CD4-positive, alpha-beta T cell (primary cell): ENCODE measurements around the gene GNG3. TPM values are rescaled to one million over a fixed set of nuclear protein-coding genes. Genes with fewer than 3 reads are reported as not detected.
A peak's percentile ranks its signal among the peaks of the same experiment; 100 is the strongest.

Source experiments
- ATAC-seq: fragments of 200-7000 bp; cut with Tn5 transposase; one replicate; pipeline ENCODE4 v1.10.0; 2022; ENCODE audit warnings: mild to moderate bottlenecking; ENCODE audit not compliant: poor library complexity
- CTCF ChIA-PET: fragments of 350-600 bp; sonication (Branson Sonifier 250); formaldehyde crosslinking; loops from one replicate; lab custom pipeline; 2021; ENCODE audit warnings: antibody characterized with exemption, inconsistent platforms; lab: Charles Lee
- POLR2A ChIA-PET: fragments of 350-600 bp; sonication (Branson Sonifier 250); formaldehyde crosslinking; loops from one replicate; lab custom pipeline; 2021; ENCODE audit warnings: antibody characterized with exemption, inconsistent platforms; lab: Charles Lee
- DNase-seq, 14 experiments: peaks; one replicate each; pipeline ENCODE4 v3.0.0-alpha.2; 2013 to 2020; ENCODE audit warnings: mixed read lengths in 2 of 14
- H3K27ac ChIP-seq, 2 donors: one replicate each; pipeline versions ENCODE4 v1.5.1 to v1.7.0; 2013; ENCODE audit warnings: low read length in 2 of 2, low read depth in 1 of 2, mild to moderate bottlenecking in 1 of 2
- H3K27me3 ChIP-seq, 2 experiments: 1 replicate in 1 of 2; 2 replicates in 1 of 2; pipeline versions ENCODE4 v1.6.1 to v1.7.0; 2013; ENCODE audit warnings: low read length in 2 of 2, control low read depth in 1 of 2, mild to moderate bottlenecking in 1 of 2, moderate library complexity in 1 of 2; ENCODE audit not compliant: insufficient read depth in 2 of 2, control insufficient read depth in 1 of 2
- H3K36me3 ChIP-seq: one replicate; pipeline ENCODE4 v1.6.1; 2013; ENCODE audit warnings: low read length, control low read depth; ENCODE audit not compliant: insufficient read depth
- H3K4me1 ChIP-seq: one replicate; pipeline ENCODE4 v1.6.1; 2013; ENCODE audit warnings: low read length, control low read depth; ENCODE audit not compliant: insufficient read depth
- H3K4me3 ChIP-seq: one replicate; pipeline ENCODE4 v1.5.1; 2013; ENCODE audit warnings: mild to moderate bottlenecking, low read length, moderate library complexity
- H3K9me3 ChIP-seq, 2 experiments: 1 replicate in 1 of 2; 2 replicates in 1 of 2; pipeline versions ENCODE4 v1.6.1 to v1.7.0; 2013; ENCODE audit warnings: low read length in 2 of 2, mild to moderate bottlenecking in 2 of 2, control low read depth in 1 of 2, moderate library complexity in 1 of 2; ENCODE audit not compliant: control insufficient read depth in 1 of 2, insufficient read depth in 1 of 2
- H3K27ac Mint-ChIP-seq: one replicate; pipeline ENCODE4 v1.8.0; 2020; ENCODE audit warnings: mixed read lengths
- H3K27me3 Mint-ChIP-seq: one replicate; pipeline ENCODE4 v1.8.0; 2021; ENCODE audit warnings: mixed read lengths
- H3K36me3 Mint-ChIP-seq: one replicate; pipeline ENCODE4 v1.8.0; 2021; ENCODE audit warnings: low read depth, mixed read lengths
- H3K4me1 Mint-ChIP-seq: one replicate; pipeline ENCODE4 v1.8.0; 2021; ENCODE audit warnings: low read depth, mixed read lengths
- H3K4me3 Mint-ChIP-seq: one replicate; pipeline ENCODE4 v1.8.0; 2020; ENCODE audit warnings: mild to moderate bottlenecking, mixed read lengths
- H3K9me3 Mint-ChIP-seq: one replicate; pipeline ENCODE4 v1.8.0; 2020; ENCODE audit warnings: mixed read lengths
- intact Hi-C, 2 experiments: fragments of 100-400 bp; cut with DNase I in 1 of 2; cut with micrococcal nuclease in 1 of 2; formaldehyde crosslinking; loops; one replicate each; pipeline versions ENCODE4 v1.15.1 to v1.9.0; 2023 to 2025; cut with DNase I, micrococcal nuclease
- total RNA-seq, 174 experiments: library from RNA in 2 of 174; stranded (reverse) in 2 of 174; gene quantifications; one replicate each; pipeline ENCODE4 v1.2.3 and lab custom pipeline; 2021 to 2026
- TF ChIP-seq, protein P1 (sequence below): fragments of 200-600 bp; IDR thresholded peaks from one replicate; pipeline ENCODE4 v1.8.0; 2022; ENCODE audit warnings: antibody characterized with exemption, mild to moderate bottlenecking

GNG3 gene
- total RNA-seq, 2 experiments from 2014 or later, result not detected

GRCh38 chr11:62677156-62677555 is 30.3 kb upstream of the GNG3 start:
- TF ChIP-seq, protein P1, sequence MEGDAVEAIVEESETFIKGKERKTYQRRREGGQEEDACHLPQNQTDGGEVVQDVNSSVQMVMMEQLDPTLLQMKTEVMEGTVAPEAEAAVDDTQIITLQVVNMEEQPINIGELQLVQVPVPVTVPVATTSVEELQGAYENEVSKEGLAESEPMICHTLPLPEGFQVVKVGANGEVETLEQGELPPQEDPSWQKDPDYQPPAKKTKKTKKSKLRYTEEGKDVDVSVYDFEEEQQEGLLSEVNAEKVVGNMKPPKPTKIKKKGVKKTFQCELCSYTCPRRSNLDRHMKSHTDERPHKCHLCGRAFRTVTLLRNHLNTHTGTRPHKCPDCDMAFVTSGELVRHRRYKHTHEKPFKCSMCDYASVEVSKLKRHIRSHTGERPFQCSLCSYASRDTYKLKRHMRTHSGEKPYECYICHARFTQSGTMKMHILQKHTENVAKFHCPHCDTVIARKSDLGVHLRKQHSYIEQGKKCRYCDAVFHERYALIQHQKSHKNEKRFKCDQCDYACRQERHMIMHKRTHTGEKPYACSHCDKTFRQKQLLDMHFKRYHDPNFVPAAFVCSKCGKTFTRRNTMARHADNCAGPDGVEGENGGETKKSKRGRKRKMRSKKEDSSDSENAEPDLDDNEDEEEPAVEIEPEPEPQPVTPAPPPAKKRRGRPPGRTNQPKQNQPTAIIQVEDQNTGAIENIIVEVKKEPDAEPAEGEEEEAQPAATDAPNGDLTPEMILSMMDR, result no peak
- peak overlapping the region; percentile 51 to 97 for H3K27ac ChIP-seq
- no peak overlapping the region for H3K4me3 ChIP-seq
- H3K27me3 ChIP-seq, result no peaks in the 10 kb centered on the region
- intact Hi-C loops, result no loop called here
- peaks cover 46% of the 10 kb centered on the region for H3K4me1 ChIP-seq
- CTCF ChIA-PET, result interaction anchor here (0.6 kb wide), 1 partner anchor 1250 kb away, joined by 3 read pairs; no protein-coding TSS in a partner anchor
- H3K27ac Mint-ChIP-seq, result peak overlapping the region; percentile 87
- H3K27me3 Mint-ChIP-seq, result no peaks in the 10 kb centered on the region
- H3K36me3 Mint-ChIP-seq, result peaks cover 41% of the 10 kb centered on the region
- peak overlapping the region; percentile 91 for H3K4me3 Mint-ChIP-seq
- POLR2A ChIA-PET, result interaction anchor here (0.5 to 5.4 kb wide), 5 partner anchors 10 to 86 kb away, joined by 3 to 43 read pairs (median 5); partner anchors contain the start of genes C11orf98, CSKMT, HNRNPUL2 and TUT1
- H3K36me3 ChIP-seq, result peaks cover 40% of the 10 kb centered on the region
- H3K9me3 Mint-ChIP-seq, result no peaks in the 10 kb centered on the region
- H3K4me1 Mint-ChIP-seq, result peaks cover 57% of the 10 kb centered on the region
- H3K9me3 ChIP-seq, result no peaks in the 10 kb centered on the region
- ATAC-seq (no peak), DNase-seq (no peak)

- TF ChIP-seq, protein P1, result no peak
- Histone ChIP-seq H3K27ac (peak overlapping the region; percentile 97), H3K36me3 (peaks cover 40% of the 10 kb centered on the region), H3K4me1 (peaks cover 40% of the 10 kb centered on the region), H3K4me3 (peak overlapping the region; percentile 100), H3K9me3 (no peaks in the 10 kb centered on the region), H3K27me3 (no peaks in the 10 kb centered on the region)
- H3K9me3 Mint-ChIP-seq, result no peaks in the 10 kb centered on the region
- peaks cover 52% of the 10 kb centered on the region for H3K4me1 Mint-ChIP-seq
- CTCF ChIA-PET, result no interaction called here
- H3K27ac Mint-ChIP-seq, result peak overlapping the region; percentile 87
- POLR2A ChIA-PET, result interaction anchor here (0.9 to 5.4 kb wide), 4 partner anchors 11 to 86 kb away, joined by 3 to 43 read pairs (median 10); partner anchors contain the start of genes C11orf98, CSKMT, HNRNPUL2 and TUT1
- H3K36me3 Mint-ChIP-seq, result peaks cover 38% of the 10 kb centered on the region
- H3K4me3 Mint-ChIP-seq, result peak overlapping the region; percentile 91
- intact Hi-C loops, result no loop called here
- DNase-seq (no peak), ATAC-seq (no peak)
- no peaks in the 10 kb centered on the region for H3K27me3 Mint-ChIP-seq
These were observed 29.8 kb upstream of the GNG3 start for GRCh38 chr11:62677714-62678113.

GRCh38 chr11:62678433-62678769 is 29.1 kb upstream of the GNG3 start:
- Mint-ChIP-seq H3K27ac (peak overlapping the region; percentile 87), H3K9me3 (no peaks in the 10 kb centered on the region), H3K36me3 (peaks cover 38% of the 10 kb centered on the region), H3K4me1 (peaks cover 46% of the 10 kb centered on the region), H3K4me3 (peak overlapping the region; percentile 91), H3K27me3 (no peaks in the 10 kb centered on the region)
- H3K4me1 ChIP-seq, result peaks cover 35% of the 10 kb centered on the region
- DNase-seq (no peak), ATAC-seq (no peak)
- ChIA-PET CTCF (no interaction called here), POLR2A (interaction anchor here (0.6 to 3.8 kb wide), 7 partner anchors 13 to 163 kb away, joined by 3 to 43 read pairs (median 5); partner anchors contain the start of genes C11orf98, CSKMT, EEF1G and INTS5)
- H3K27ac ChIP-seq, result peak overlapping the region; percentile 97
- TF ChIP-seq, protein P1, result no peak
- H3K27me3 ChIP-seq, result no peaks in the 10 kb centered on the region
- peak overlapping the region; percentile 100 for H3K4me3 ChIP-seq
- no peaks in the 10 kb centered on the region for H3K9me3 ChIP-seq
- H3K36me3 ChIP-seq, result peaks cover 36% of the 10 kb centered on the region
- intact Hi-C loops, result no loop called here
